ENCODE measurements around the gene PTPN22. TPM values are rescaled to one million over a fixed set of nuclear protein-coding genes. Genes with fewer than 3 reads are reported as not detected.

The PTPN22 gene
- total RNA-seq, 1 experiment from 2014 or later = not detected

- CTCF ChIA-PET = interaction anchor here (0.6 to 1.4 kb wide), 5 partner anchors 9 to 355 kb away, joined by 3 to 5 read pairs (median 3); partner anchors contain the start of gene AP4B1
- DNase-seq (ENCODE audit: low spot score) = no peak
- peak overlapping the region; percentile 96 for H3K4me3 Mint-ChIP-seq
- H3K9me3 Mint-ChIP-seq = peaks cover 4% of the 10 kb centered on the region; the same call in 1 of the 2 replicates
- no peaks in the 10 kb centered on the region for H3K27me3 Mint-ChIP-seq (ENCODE audit: low read depth)
- H3K36me3 Mint-ChIP-seq = peaks cover 6% of the 10 kb centered on the region
- peak overlapping the region; percentile 96 for H3K27ac Mint-ChIP-seq
- no peak for ATAC-seq
- peak; percentile 63; the same call in 1 of the 2 replicates for TF ChIP-seq ZNF121 (CRISPR knock-in tag; IDR thresholded peaks at IDR 0.05)
- no peak for TF ChIP-seq RORB (CRISPR knock-in tag; IDR thresholded peaks at IDR 0.05)
- H3K4me1 Mint-ChIP-seq = peaks cover 16% of the 10 kb centered on the region
- POLR2A ChIA-PET = interaction anchor here (0.9 to 2.3 kb wide), 2 partner anchors 20 to 53 kb away, joined by 3 to 19 read pairs; partner anchors contain the start of gene PHTF1
These were observed 58.8 kb downstream of the PTPN22 start for GRCh38 chr1:113812661-113813135.

- peak within 1 kb of the TSS; percentile 96 for H3K4me3 Mint-ChIP-seq
- CTCF ChIA-PET = interaction anchor here (0.6 to 1.7 kb wide), 7 partner anchors 8 to 355 kb away, joined by 3 to 5 read pairs (median 3); partner anchors contain the start of genes AP4B1 and PHTF1
- no peak for TF ChIP-seq SOX15 (CRISPR knock-in tag; IDR thresholded peaks at IDR 0.05)
- no peak for TF ChIP-seq ZNF416 (CRISPR knock-in tag; IDR thresholded peaks at IDR 0.05)
- TF ChIP-seq GABPB1 (CRISPR knock-in tag; IDR thresholded peaks at IDR 0.05) = peak; percentile 67; the same call in 1 of the 2 replicates
- no peak for TF ChIP-seq CDX4 (CRISPR knock-in tag; IDR thresholded peaks at IDR 0.05; ENCODE audit: borderline replicate concordance)
- no peak for TF ChIP-seq JAZF1 (CRISPR knock-in tag; IDR thresholded peaks at IDR 0.05)
- TF ChIP-seq PRDM15 (CRISPR knock-in tag; IDR thresholded peaks at IDR 0.05) = peak; percentile 71
- peak; percentile 86; the same call in 1 of the 2 replicates for TF ChIP-seq FOXP1 (CRISPR knock-in tag; IDR thresholded peaks at IDR 0.05; ENCODE audit: borderline replicate concordance)
- 0 out of 2 replicates have a peak, but pooled peaks have one; percentile 32 for TF ChIP-seq TCF7 (CRISPR knock-in tag; IDR thresholded peaks at IDR 0.05; ENCODE audit: low read depth)
- no peak; the same call in 1 of the 2 replicates for TF ChIP-seq FOXP4 (CRISPR knock-in tag; IDR thresholded peaks at IDR 0.05)
- TF ChIP-seq USF2 (CRISPR knock-in tag; IDR thresholded peaks at IDR 0.05) = no peak
- no peak for TF ChIP-seq ZNF425 (CRISPR knock-in tag; conservative IDR thresholded peaks at IDR 0.05)
- TF ChIP-seq TEAD4 (CRISPR knock-in tag; IDR thresholded peaks at IDR 0.05) = no peak
- TF ChIP-seq ZNF263 (CRISPR knock-in tag; IDR thresholded peaks at IDR 0.05; ENCODE audit: low read depth) = no peak
- TF ChIP-seq MYBL2 (CRISPR knock-in tag; IDR thresholded peaks at IDR 0.05) = peak; percentile 95
- TF ChIP-seq ATF1 (CRISPR knock-in tag; IDR thresholded peaks at IDR 0.05) = no peak
- TF ChIP-seq AFF4 (CRISPR knock-in tag; IDR thresholded peaks at IDR 0.05; ENCODE audit: borderline replicate concordance) = no peak; the same call in 1 of the 2 replicates
- TF ChIP-seq FOXJ3 (CRISPR knock-in tag; IDR thresholded peaks at IDR 0.05; ENCODE audit: borderline replicate concordance) = no peak
These were observed 59.4 kb downstream of the PTPN22 start, which contains the start of gene RSBN1 for GRCh38 chr1:113811888-113812660. Gene RSBN1 (minus strand): TSS chr1:113812476. CDS start chr1:113812412, 64 bp downstream.

More at GRCh38 chr1:113811888-113812660, 59.4 kb downstream of the PTPN22 start, which contains the start of gene RSBN1:
- POLR2A ChIA-PET = interaction anchor here (0.9 to 2.3 kb wide), 2 partner anchors 20 to 52 kb away, joined by 3 to 19 read pairs; partner anchors contain the start of gene PHTF1
- H3K9me3 Mint-ChIP-seq = peaks cover 4% of the 10 kb centered on the region; the same call in 1 of the 2 replicates
- H3K4me1 Mint-ChIP-seq = peaks cover 16% of the 10 kb centered on the region
- peak within 1 kb of the TSS; percentile 96 for H3K27ac Mint-ChIP-seq
- ATAC-seq (peak; percentile 97), DNase-seq (ENCODE audit: low spot score) (peak; percentile 98)
- peaks cover 6% of the 10 kb centered on the region for H3K36me3 Mint-ChIP-seq
- H3K27me3 Mint-ChIP-seq (ENCODE audit: low read depth) = no peaks in the 10 kb centered on the region

Data from WTC11 (cell line).